GM12878 (cell line): ENCODE results near the gene CLDN5. TPM values are rescaled to one million over a fixed set of nuclear protein-coding genes. Genes with fewer than 3 reads are reported as not detected.

Source experiments
- ATAC-seq: fragments of 200-7000 bp; cut with Tn5 transposase; 3 replicates; pipeline ENCODE4 v1.9.1; 2020; ENCODE audit warnings: mild to moderate bottlenecking, moderate library complexity
- BruUV-seq: library from RNA; stranded (reverse); fragments of 400-500 nt; replicated peaks from 2 replicates; lab custom pipeline; 2021; lab: Mats Ljungman, UMichigan
- CTCF ChIA-PET: fragments of 300-600 bp; sonication (Branson Sonifier 250); formaldehyde crosslinking; extraction: SDS; loops from one replicate; lab custom pipeline; 2021; ENCODE audit warnings: inconsistent platforms; lab: Yijun Ruan, JAX
- POLR2A ChIA-PET: fragments of 350-600 bp; formaldehyde crosslinking; extraction: SDS; loops from one replicate; lab custom pipeline; 2021; ENCODE audit warnings: inconsistent platforms; lab: Charles Lee
- RAD21 ChIA-PET: fragments of 300-600 bp; sonication (Branson Sonifier 250); formaldehyde crosslinking; loops from one replicate; lab custom pipeline; 2023; ENCODE audit warnings: antibody characterized with exemption; ENCODE audit not compliant: unreplicated experiment; lab: Charles Lee
- SMC1A ChIA-PET: fragments of 300-600 bp; sonication (Branson Sonifier 250); formaldehyde crosslinking; loops from one replicate; lab custom pipeline; 2023; ENCODE audit not compliant: unreplicated experiment, uncharacterized antibody; lab: Charles Lee
- DNase-seq: peaks from one replicate; pipeline ENCODE4 v3.0.0-alpha.2; 2011; ENCODE audit warnings: low read depth, low spot score
- FAIRE-seq: peaks from 3 replicates; lab custom pipeline; 2011; peaks lifted over from hg19 to GRCh38; lab: Jason Lieb, UNC
- H2AFZ ChIP-seq: 2 replicates; pipeline ENCODE4 v1.6.0; 2011; ENCODE audit warnings: low read depth, low read length, control low read depth; ENCODE audit not compliant: control insufficient read depth
- H3K27ac ChIP-seq: 2 replicates; pipeline ENCODE4 v1.5.1; 2011; ENCODE audit warnings: control low read depth; ENCODE audit not compliant: control insufficient read depth, insufficient read depth
- H3K27me3 ChIP-seq, 2 experiments: replicated peaks in 1 of 2; 2 replicates each; pipeline versions ENCODE4 v1.6.0 to v1.6.1; 2011; ENCODE audit warnings: low read length in 1 of 2; ENCODE audit not compliant: control insufficient read depth in 2 of 2, insufficient read depth in 2 of 2
- H3K36me3 ChIP-seq, 2 experiments: 2 replicates each; pipeline ENCODE4 v1.5.1; 2011; ENCODE audit warnings: low read length in 1 of 2; ENCODE audit not compliant: control insufficient read depth in 2 of 2, insufficient read depth in 2 of 2
- H3K4me1 ChIP-seq: 2 replicates; pipeline ENCODE4 v1.6.1; 2011; ENCODE audit warnings: mild to moderate bottlenecking, low read length, moderate library complexity, mixed read lengths; ENCODE audit not compliant: control insufficient read depth, insufficient read depth
- H3K4me2 ChIP-seq: 2 replicates; pipeline ENCODE4 v1.6.0; 2011; ENCODE audit warnings: control low read depth; ENCODE audit not compliant: control insufficient read depth, insufficient read depth
- H3K4me3 ChIP-seq: fragments of 200-600 bp; sonication (generic); 2 replicates; pipeline ENCODE4 v1.5.1; 2016
- H3K79me2 ChIP-seq: 2 replicates; pipeline ENCODE4 v1.6.0; 2011; ENCODE audit warnings: low read length; ENCODE audit not compliant: control insufficient read depth, insufficient read depth
- H3K9ac ChIP-seq: 2 replicates; pipeline ENCODE4 v1.8.0; 2011; ENCODE audit warnings: low read length, control low read depth, mixed read lengths; ENCODE audit not compliant: control insufficient read depth, insufficient read depth
- H3K9me3 ChIP-seq: replicated peaks from 3 replicates; pipeline ENCODE4 v1.5.1; 2011; ENCODE audit warnings: mild to moderate bottlenecking, low read length; ENCODE audit not compliant: control insufficient read depth, insufficient read depth
- H4K20me1 ChIP-seq: 2 replicates; pipeline ENCODE4 v1.6.0; 2011; ENCODE audit not compliant: control insufficient read depth, insufficient read depth
- CUX1 ChIP-seq: IDR thresholded peaks from 2 replicates; pipeline ENCODE4 v1.6.1; 2012; ENCODE audit warnings: improper control_type of control experiment, low read depth, low read length; ENCODE audit not compliant: insufficient replicate concordance
- ESRRA ChIP-seq: IDR thresholded peaks from 2 replicates; pipeline ENCODE4 v1.6.1; 2012; ENCODE audit warnings: mild to moderate bottlenecking, low read length, improper control_type of control experiment
- FOS ChIP-seq: IDR thresholded peaks from 3 replicates; pipeline ENCODE4 v1.6.1; 2011; ENCODE audit warnings: borderline replicate concordance; ENCODE audit not compliant: insufficient read length; ENCODE audit errors: extremely low read depth
- JUND ChIP-seq: IDR thresholded peaks from 2 replicates; pipeline ENCODE4 v1.6.1; 2012; ENCODE audit warnings: low read depth, mild to moderate bottlenecking, low read length, improper control_type of control experiment, moderate library complexity
- MAX ChIP-seq: IDR thresholded peaks from 2 replicates; pipeline ENCODE4 v1.6.1; 2012; ENCODE audit warnings: low read depth, low read length, improper control_type of control experiment
- NR2C1 ChIP-seq: fragments of 450-650 bp; IDR thresholded peaks from 2 replicates; pipeline ENCODE4 v1.6.1; 2017; ENCODE audit warnings: antibody characterized with exemption, mild to moderate bottlenecking, moderate library complexity
- POU2F2 ChIP-seq: IDR thresholded peaks from 3 replicates; pipeline ENCODE4 v1.6.1; 2011; ENCODE audit warnings: low read depth, mild to moderate bottlenecking, low read length, borderline replicate concordance
- SRF ChIP-seq, 2 experiments: IDR thresholded peaks; 2 replicates each; pipeline ENCODE4 v1.6.1; 2011; ENCODE audit warnings: low read depth in 2 of 2, low read length in 2 of 2, mild to moderate bottlenecking in 1 of 2, moderate library complexity in 1 of 2
- ZBTB11 ChIP-seq: fragments of 450-650 bp; formaldehyde crosslinking; IDR thresholded peaks from 2 replicates; pipeline ENCODE4 v1.5.0; 2022; ENCODE audit warnings: mild to moderate bottlenecking, missing genetic modification characterization
- ZBTB4 ChIP-seq: fragments of 450-650 bp; formaldehyde crosslinking; IDR thresholded peaks from 2 replicates; pipeline ENCODE4 v1.4.0; 2022; ENCODE audit warnings: mild to moderate bottlenecking, moderate library complexity
- WGBS: methylation state at CpG from one replicate; pipeline ENCODE4 v1.1.6; 2016; ENCODE audit warnings: low lambda C conversion rate; ENCODE audit not compliant: insufficient replicate concordance, insufficient coverage; ENCODE audit errors: missing lambda C conversion rate; 5-methylcytosine and 5-hydroxymethylcytosine counted together
- in situ Hi-C: fragments of 300-500 bp; cut with MboI; formaldehyde crosslinking; loops from 9 replicates; pipeline ENCODE4 v1.14.3; 2018; ENCODE audit warnings: mixed read lengths
- intact Hi-C: fragments of 100-400 bp; cut with micrococcal nuclease; formaldehyde crosslinking; loops from one replicate; pipeline ENCODE4 v1.14.2; 2022; ENCODE audit not compliant: unreplicated experiment
- polyA plus RNA-seq, 11 experiments: library from polyadenylated mRNA; depleted of rRNA in 4 of 11; unstranded in 6 of 11; stranded (reverse) in 5 of 11; fragments of >200 nt; fragmentation: Nextera tagmentation in 4 of 11; fragmentation: Illumina TruSeq in 1 of 11; extraction: Ambion mirVana in 4 of 11; extraction: Trizol in 1 of 11; gene quantifications; 1 replicate in 1 of 11; 2 replicates in 10 of 11; pipeline versions ENCODE4 v1.2.1 to v1.2.3, GENCODE V29; 2011 to 2016; ENCODE audit warnings: inconsistent platforms in 2 of 11, missing spikeins in 2 of 11, low read depth in 1 of 11
- total RNA-seq, 4 experiments: library from RNA; depleted of rRNA in 3 of 4; stranded (reverse); fragments of >200 nt in 3 of 4; fragmentation: Illumina TruSeq in 1 of 4; extraction: Trizol in 1 of 4; gene quantifications; 2 replicates each; pipeline versions ENCODE4 v1.2.1 to v1.2.3, GENCODE V29; 2013 to 2021

Gene CLDN5
- total and polyA plus RNA-seq, 10 of the 15 experiments (the other 5 are each of a cell fraction or from before 2014, with no cell fraction given) = 0.15 TPM; not detected in 9

- TF ChIP-seq ZBTB4 (no peak), MAX (no peak), ESRRA (no peak), JUND (no peak)
Measured at GRCh38 chr22:19526076-19526701, 2.0 kb upstream of the CLDN5 start (continued).

GRCh38 chr22:19525666-19526065, 1.5 kb upstream of the CLDN5 start:
- no TSS peak for BruUV-seq
- FAIRE-seq (no peak), ATAC-seq (no peak), DNase-seq (no peak)
- in situ Hi-C loops = no loop called here
- intact Hi-C loops = no loop called here
- Histone ChIP-seq H3K27ac (no peak overlapping the region), H3K27me3 (peaks cover 0 to 2% of the 10 kb centered on the region in 2 experiments; a peak in 2 of 4 replicates), H3K9ac (no peak overlapping the region), H3K36me3 (no peaks in the 10 kb centered on the region), H4K20me1 (no peaks in the 10 kb centered on the region), H3K79me2 (no peaks in the 10 kb centered on the region), H3K4me2 (no peak overlapping the region), H3K9me3 (no peaks in the 10 kb centered on the region), H2AFZ (no peak overlapping the region), H3K4me1 (no peaks in the 10 kb centered on the region), H3K4me3 (no peak overlapping the region)
- POLR2A ChIA-PET = no interaction called here
- CTCF ChIA-PET = no interaction called here
- 17% methylated on average over 3 of the region's 3 CpGs for WGBS
- SMC1A ChIA-PET = no interaction called here
- RAD21 ChIA-PET = no interaction called here
- no peak for TF ChIP-seq POU2F2
- no peak for TF ChIP-seq CUX1
- TF ChIP-seq SRF (IDR thresholded peaks at IDR 0.05; ENCODE audit: low read depth in 2 of 2, low read length in 2 of 2) = no peak
- TF ChIP-seq FOS = no peak
- TF ChIP-seq NR2C1 = no peak
- no peak for TF ChIP-seq ZBTB11
